GM20431 (cell line): ENCODE measurements around the gene NUDT22.

Experiments used
- in situ Hi-C: fragments of 300-500 bp; cut with MseI, MboI; formaldehyde crosslinking; loops from one replicate; pipeline ENCODE4 v1.15.0; 2020; ENCODE audit warnings: low sequenced_read_pairs; ENCODE audit not compliant: unreplicated experiment

Gene NUDT22

DNA sequence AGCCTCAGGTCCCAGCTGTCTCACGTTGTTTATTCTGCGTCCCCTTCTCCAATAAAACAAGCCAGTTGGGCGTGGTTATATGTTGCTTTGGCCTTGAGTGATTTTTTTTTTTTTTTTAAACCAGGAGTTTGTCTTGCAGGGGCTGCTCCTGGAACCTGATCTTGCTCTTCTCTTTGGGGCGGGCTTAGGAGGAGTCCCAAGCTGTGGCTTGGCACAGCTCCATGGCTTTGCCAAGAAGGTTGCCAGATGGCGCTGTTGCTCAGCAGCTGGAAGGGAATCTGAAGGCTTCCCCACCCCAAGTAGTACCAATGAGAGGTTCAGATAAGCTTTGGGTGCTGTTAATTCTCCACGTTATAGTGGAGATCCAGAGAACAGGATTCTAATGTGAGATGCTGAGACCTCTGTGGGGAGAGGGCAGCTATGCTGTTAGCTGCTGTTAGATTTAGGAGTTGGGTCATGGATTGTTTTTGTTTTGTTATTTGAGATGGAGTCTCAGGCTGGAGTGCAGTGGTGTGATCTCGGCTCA lies 21.5 kb upstream of the NUDT22 start:
- in situ Hi-C loops, result no loop called here

DNA sequence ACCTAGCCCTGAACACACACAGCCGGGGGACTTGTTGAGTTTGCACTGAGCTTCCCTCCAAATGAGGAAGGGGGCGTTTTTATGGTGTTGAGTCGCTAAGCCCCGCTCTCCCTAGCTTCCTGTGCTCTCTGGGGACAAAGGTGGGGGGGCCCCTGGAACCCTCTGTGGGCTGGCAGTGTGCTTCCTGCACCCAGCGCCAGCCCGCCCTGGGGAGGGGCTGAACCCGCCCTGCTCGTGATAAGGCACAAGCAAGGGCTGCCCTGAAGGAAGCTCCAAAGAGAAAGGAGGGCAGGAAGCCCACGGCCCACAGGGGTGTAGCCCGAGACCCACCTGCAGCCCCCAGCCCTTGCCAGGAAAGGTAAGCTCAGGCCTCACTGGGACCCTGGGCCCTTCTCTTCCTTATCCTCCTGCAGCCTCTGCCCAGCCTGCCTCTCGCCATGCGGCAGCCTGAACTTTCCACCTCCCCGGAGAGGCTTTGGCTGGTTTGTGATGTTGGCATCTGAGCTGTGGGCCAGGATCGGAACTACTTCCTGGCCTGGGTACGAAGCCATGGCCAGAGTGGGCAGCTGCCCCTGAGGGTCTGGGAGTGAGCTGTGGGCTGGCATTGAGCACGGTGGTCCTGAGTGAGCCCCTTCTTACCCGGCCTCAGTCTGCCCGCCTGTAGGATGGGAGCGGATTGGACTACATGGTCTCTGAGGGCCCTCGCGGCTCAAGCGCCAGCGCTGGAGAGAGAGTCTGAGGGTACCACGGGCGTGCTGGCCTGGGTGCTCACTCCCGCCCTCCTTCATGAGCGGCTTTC lies 19.4 kb upstream of the NUDT22 start, which contains the start of gene FERMT3:
Gene FERMT3 (plus strand): TSS at position 265 of the 799 bp plus-strand sequence. CDS start 644 bp downstream, outside the sequence.
- in situ Hi-C loops, result no loop called here

DNA sequence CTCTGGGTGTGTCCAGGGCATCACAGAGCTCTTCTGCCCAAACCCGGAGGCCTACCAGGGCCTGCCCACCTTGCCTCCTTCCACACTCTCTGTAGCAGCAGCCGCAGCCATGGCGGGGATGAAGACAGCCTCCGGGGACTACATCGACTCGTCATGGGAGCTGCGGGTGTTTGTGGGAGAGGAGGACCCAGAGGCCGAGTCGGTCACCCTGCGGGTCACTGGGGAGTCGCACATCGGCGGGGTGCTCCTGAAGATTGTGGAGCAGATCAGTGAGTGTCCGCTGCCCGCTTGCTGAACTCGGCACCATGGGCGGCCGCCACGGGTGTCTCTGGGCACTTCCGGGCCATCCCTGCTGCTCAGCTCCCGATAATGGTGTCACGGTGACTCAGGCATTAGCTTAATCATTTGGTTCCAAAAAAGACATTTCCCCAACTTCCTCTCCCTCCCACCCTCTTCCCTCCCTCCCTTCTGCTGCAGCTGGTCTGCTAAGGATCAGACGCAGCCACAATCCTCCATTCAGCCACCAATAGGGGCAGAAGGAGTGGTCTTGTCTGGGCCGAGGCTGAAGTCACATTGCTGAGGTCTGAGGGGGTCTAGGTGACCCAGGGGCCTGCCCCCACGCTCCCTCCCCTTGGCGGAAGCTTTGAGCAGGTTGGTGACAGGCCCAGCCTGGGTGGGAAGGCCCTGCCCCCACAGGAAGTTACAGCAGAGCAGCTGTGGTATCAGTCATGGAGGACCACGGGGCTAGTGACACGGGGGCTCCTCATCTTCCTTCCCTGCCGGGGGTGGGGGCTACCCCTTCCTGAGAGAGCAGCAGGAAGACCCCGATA lies 18.6 kb upstream of the NUDT22 start:
- in situ Hi-C loops, result no loop called here

DNA sequence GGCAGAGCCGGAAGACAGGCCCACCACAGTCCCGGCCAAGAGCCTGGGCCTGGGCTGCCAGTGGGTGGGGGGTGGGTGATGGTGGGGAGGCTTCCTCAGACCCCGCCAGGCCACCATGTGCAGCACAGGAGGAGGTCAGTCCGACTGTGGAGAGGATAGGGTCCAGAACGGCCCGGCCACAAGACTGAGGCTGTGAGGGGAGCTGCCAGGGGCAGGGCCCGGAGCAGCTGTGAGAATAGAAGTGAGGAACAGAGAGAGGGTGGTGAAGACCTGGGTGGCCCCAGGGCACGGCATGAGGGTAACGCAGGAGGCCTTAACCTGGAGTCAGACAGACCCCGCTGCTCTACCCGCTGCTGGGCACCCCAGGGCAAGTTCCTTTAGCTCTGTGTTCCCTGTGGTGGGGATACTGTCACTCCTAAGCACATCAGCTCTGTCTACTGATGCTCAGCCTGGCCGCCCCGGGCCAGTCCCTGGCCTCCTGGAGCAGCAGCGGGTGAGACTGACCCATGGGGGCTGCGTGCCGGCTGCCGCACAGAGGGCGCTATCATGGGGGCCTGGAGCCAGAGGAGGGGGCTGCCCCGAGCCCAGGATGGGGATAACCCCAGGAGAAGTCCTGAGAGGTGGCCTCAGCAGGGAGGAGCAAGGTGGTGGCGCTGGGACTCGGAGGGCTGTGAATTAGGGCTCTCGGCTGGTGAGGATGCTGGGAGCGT lies 17.8 kb upstream of the NUDT22 start:
- in situ Hi-C loops, result no loop called here

DNA sequence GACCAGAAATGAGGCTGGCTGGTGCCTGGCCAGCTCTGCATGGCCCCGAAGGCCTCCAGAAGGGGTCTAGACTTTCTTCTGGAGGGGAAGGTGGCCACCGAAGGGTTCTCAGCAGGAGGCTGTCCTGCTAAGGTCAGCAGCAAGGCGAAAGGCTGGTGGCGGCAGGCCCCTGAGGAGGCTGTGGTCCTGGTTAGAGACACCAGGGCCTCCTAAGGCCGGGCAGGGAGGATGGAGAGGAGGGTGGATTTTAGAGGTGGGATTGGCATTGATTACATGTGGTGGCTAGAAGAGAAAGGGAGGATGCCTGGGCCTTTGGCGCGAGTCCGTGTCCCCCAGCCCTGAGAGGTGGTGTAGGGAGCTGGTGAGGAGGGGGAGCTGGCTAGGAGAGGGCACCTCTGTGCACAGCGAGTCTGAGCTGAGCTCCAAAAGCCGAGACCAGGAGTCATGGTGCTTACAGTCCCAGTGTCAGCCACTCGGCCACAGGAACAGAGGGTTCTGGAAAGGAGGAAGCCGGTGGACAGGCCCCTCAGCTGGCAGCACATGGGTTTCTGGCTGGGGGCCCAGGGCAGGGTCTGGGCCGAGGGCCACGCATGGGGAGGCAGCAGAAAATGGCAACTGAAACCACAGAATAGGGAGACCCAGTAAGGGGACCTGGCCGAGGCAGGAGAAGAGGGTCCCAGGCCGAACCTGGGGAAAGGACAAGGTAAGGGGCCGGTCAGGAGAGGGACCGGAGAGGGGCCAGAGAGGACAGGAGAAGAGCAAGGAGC lies 17.1 kb upstream of the NUDT22 start:
- in situ Hi-C loops, result no loop called here

DNA sequence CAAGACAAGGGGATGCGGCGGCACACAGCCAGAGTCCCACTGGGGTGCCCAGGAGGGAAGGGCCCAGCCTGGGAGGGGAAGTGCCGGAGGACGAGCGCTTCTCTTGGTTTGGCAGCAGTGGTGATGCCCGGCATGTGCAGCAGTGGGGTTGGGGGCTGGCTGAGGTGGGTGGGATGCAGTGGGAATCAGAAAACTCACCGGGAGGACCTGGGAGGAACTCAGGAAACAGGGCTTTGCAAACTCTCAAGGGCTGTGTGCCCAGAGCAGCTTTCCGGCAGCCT lies 16.6 kb upstream of the NUDT22 start:
- in situ Hi-C loops, result no loop called here

DNA sequence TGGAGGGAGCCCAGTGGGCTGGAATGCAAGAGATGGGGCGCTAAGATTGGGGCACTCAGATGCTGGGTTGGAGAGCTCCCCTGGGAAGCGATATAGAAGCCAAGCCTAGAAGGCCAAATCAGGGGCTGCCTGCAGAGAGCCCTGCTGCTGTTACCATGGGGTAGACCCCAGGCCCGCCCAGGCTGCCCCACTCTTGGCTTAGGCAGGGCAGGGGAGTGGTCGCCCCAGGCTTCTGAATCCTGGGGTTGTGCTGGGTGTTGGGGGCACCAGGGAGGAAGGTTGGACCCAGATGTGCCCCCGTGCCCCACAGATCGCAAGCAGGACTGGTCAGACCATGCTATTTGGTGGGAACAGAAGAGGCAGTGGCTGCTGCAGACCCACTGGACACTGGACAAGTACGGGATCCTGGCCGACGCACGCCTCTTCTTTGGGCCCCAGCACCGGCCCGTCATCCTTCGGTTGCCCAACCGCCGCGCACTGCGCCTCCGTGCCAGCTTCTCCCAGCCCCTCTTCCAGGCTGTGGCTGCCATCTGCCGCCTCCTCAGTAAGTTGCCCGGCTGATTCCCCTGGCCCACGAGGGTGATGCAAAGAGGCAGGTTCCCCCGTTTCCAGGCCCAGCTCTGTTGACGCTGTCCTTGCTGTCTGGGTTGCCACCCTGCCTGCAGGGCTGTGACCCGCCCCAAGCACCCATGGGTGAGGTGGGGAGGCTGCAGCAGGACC lies 15.6 kb upstream of the NUDT22 start:
- in situ Hi-C loops, result no loop called here

DNA sequence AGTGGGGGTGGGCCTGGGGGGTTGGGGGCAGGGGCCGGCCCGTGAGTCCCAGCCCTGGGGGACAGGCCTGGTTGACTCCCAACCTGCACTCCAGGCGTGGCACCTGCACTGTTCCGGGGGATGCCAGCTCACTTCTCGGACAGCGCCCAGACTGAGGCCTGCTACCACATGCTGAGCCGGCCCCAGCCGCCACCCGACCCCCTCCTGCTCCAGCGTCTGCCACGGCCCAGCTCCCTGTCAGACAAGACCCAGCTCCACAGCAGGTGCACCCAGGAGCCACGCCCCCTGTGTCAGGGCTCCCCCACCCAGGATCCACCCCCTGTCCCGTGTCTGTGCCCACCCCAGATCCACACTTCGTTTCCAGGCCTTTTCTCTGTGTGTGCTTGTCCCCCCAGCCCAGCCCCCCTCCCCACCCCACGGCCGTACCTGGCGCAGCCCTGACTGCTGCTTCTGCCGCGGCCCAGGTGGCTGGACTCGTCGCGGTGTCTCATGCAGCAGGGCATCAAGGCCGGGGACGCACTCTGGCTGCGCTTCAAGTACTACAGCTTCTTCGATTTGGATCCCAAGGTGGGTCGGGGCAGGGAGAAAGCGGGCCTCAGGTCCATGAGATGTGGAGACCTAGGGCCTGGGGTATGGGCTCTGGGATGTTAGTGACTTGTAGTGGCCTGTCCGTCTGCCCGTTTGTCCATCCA lies 14.7 kb upstream of the NUDT22 start:
- in situ Hi-C loops, result no loop called here

DNA sequence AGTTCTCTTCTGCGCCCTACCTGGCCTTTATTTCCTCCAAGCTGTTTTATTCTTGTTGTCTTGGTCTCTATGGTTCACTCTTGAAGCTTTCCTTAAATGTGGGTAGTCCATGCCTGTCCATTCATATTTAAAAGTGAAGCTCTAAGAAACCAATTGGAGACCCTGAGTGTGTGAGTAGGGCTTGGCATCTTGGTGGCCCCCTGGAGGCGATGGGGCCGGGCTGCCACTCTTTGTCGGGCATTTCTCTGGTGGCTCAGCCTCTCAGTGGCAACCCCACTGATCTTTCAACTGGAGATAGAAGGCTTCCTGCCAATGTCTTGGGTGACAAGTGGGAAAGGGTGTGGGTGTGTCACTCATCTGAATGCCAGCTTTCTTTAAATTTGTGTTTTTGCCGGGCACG lies 9.2 kb upstream of the NUDT22 start:
- in situ Hi-C loops, result no loop called here

DNA sequence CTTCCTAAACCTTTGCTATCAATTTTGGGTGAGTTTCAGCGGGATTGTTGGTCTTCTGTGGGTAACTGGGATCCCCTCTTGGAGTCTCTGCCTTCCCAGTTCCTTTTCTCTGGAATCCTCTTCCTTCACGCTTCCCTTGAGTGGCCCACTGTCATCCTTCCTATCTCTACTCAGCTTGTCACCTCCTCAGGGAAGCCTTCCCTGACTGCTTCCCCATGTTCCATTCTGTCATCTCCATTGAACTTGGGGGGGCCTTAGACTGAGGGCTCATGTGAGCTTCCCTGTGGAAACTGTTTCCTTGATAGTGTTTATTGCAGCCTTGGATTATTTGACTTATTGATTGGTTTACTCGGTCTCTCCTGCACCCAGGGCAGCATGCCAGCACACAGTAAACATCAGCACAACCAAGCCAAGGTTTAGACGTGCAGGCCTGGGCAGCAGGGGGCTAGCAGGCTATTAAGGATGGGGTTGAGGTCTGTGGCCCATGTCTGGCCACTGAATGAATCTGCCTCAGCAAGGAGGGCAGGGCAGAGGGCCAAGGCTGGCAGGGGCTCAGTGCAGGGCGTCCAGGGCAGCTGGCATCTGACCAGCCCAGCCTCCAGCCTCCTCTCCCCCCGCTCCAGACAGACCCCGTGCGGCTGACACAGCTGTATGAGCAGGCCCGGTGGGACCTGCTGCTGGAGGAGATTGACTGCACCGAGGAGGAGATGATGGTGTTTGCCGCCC lies 7.3 kb upstream of the NUDT22 start:
- in situ Hi-C loops, result no loop called here

DNA sequence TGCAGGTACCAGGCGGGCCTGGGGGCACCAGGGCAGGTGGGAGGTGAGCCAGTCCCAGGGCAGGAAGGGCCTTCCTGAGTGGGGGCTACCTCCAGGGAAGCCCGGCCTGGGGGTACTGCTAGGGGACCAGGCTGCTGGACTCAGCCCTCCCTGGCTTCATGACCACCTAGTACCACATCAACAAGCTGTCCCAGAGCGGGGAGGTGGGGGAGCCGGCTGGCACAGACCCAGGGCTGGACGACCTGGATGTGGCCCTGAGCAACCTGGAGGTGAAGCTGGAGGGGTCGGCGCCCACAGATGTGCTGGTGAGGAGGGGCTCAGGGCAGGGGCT lies 6.8 kb upstream of the NUDT22 start:
- in situ Hi-C loops, result no loop called here

DNA sequence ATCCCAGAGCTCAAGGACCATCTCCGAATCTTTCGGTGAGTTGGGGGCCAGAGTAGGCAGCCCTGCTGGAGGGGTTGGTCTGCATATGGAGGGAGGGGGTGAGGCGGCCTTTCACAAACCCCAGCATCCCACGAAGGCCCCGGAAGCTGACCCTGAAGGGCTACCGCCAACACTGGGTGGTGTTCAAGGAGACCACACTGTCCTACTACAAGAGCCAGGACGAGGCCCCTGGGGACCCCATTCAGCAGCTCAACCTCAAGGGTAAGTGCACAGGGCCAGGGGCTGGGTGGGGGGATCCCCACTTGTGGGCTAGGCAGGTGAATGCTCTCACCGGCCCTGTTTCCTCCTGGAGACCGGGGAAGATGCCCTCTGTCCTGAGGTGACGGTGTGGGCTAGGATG lies 6.3 kb upstream of the NUDT22 start:
- in situ Hi-C loops, result no loop called here

DNA sequence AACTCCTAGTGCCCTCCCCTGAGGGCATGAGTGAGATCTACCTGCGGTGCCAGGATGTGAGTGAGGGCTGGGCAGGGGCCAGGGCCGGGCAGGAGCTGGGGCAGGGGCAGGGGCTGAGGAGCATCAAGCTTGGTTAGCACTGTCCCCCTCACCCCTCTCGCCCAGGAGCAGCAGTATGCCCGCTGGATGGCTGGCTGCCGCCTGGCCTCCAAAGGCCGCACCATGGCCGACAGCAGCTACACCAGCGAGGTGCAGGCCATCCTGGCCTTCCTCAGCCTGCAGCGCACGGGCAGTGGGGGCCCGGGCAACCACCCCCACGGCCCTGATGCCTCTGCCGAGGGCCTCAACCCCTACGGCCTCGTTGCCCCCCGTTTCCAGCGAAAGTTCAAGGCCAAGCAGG lies 5.8 kb upstream of the NUDT22 start:
- in situ Hi-C loops, result no loop called here

DNA sequence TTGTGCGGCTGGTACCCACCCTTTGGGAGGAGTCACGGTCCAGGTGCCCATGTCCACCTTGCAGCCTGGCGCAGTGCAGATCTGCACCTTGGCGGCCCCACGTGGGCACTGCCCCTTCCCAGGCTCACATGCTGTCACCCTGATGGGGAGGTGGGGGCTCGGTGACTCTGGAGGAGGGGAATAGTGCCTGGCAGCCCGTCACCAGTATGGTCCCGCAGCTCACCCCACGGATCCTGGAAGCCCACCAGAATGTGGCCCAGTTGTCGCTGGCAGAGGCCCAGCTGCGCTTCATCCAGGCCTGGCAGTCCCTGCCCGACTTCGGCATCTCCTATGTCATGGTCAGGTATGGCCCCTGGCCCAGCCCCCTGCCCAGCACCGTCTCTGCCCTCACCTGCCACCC lies 5.3 kb upstream of the NUDT22 start:
- in situ Hi-C loops, result no loop called here

DNA sequence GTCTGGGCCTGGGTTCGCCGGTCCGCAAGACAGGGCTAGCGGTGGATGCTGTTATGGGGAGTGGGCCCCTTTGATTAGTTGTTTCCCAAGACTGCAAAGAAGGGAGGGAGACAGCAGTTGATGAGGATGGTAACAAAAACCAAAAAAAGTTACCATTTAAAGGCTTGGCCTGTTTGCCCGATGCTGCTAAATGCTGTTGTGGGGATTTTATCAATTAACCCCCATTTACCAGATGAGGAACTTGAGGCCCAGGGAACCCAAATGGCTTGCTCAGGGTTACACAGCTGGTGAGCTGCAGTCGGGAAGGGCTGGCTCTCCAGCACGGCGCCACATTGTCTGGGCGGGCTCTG lies 3.4 kb upstream of the NUDT22 start:
- in situ Hi-C loops, result no loop called here

DNA sequence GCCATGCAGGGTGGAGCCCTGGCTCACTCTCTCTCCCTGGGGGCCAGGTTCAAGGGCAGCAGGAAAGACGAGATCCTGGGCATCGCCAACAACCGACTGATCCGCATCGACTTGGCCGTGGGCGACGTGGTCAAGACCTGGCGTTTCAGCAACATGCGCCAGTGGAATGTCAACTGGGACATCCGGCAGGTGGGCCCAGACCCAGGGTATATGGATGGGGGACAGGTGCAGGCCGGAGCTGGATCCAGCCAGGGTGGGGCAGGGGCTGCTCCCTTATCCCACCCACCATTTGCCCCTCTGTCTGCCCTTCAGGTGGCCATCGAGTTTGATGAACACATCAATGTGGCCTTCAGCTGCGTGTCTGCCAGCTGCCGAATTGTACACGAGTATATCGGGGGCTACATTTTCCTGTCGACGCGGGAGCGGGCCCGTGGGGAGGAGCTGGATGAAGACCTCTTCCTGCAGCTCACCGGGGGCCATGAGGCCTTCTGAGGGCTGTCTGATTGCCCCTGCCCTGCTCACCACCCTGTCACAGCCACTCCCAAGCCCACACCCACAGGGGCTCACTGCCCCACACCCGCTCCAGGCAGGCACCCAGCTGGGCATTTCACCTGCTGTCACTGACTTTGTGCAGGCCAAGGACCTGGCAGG lies 2.9 kb upstream of the NUDT22 start:
- in situ Hi-C loops, result no loop called here

DNA sequence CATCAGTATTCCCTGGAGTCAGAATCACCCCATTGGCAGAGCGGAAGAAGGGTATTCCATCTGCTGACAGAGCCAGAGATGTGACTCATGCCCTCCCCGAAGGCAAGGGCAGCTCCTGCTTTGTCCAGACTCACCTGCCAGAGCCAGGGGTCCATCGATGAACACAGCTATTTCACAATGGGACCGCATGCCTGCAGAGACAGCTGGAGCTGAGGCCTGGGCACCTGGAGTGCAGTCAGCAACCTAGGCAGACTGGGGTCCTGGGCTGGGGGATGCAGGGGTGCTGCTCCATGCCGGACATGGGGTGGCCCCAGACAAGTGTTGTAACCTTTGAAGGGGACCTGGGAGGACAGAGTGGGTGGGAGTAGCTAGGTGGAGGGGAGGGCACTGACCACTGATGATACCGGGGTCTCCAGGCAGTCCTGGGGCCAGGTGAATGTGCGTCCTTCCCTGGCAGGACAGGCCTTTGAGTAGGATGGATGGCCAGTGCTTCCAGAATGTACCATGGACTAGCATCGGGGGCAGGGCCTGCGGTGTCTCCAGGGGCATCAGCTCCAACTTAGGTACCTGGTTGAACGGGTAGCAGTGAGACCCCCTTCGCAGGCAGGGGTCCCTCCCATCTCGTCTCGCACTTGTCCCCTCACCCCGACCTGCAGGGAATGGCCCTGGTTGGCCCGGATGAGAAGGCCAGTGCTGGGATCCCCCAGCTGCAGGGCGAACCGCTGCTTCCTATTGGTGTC lies 1.8 kb upstream of the NUDT22 start:
- in situ Hi-C loops, result no loop called here
